Left ventricle myocardium inferior (tissue), 1 donor: ENCODE results near the gene APIP. TPM values are rescaled to one million over a fixed set of nuclear protein-coding genes. Genes with fewer than 3 reads are reported as not detected.

ENCODE experiments used
- DNase-seq: peaks from one replicate; pipeline ENCODE4 v3.0.0-alpha.2; 2020
- H3K27ac ChIP-seq: fragments of 200-600 bp; replicated peaks from 2 replicates; pipeline ENCODE4 v1.8.0; 2021
- H3K27me3 ChIP-seq: fragments of 200-600 bp; 2 replicates; pipeline ENCODE4 v1.8.0; 2021; ENCODE audit warnings: low read depth
- H3K36me3 ChIP-seq: fragments of 200-600 bp; 2 replicates; pipeline ENCODE4 v1.8.0; 2021
- H3K4me1 ChIP-seq: fragments of 200-600 bp; 2 replicates; pipeline ENCODE4 v1.8.0; 2021
- H3K4me3 ChIP-seq: fragments of 200-600 bp; 2 replicates; pipeline ENCODE4 v1.8.0; 2021; ENCODE audit warnings: mild to moderate bottlenecking, moderate library complexity
- H3K9me3 ChIP-seq: fragments of 200-600 bp; replicated peaks from 2 replicates; pipeline ENCODE4 v1.8.0; 2021
- intact Hi-C: fragments of 100-400 bp; cut with micrococcal nuclease; formaldehyde crosslinking; loops from one replicate; pipeline ENCODE4 v1.11.0; 2022
- long read RNA-seq: library from polyadenylated mRNA; unstranded; transcript quantifications from one replicate; pipeline ENCODE4 v2.0.0, GENCODE V29; 2021
- total RNA-seq: library from RNA; stranded (reverse); fragmentation: NEBNext Ultra II Directional; extraction: Animal tissue kit (Norgen Biotek cat#: 25700); gene quantifications from one replicate; pipeline ENCODE4 v1.2.1, GENCODE V29; 2021
- TF ChIP-seq, protein P1 (sequence below): fragments of 200-600 bp; IDR thresholded peaks from 2 replicates; pipeline ENCODE4 v1.8.0; 2021; ENCODE audit warnings: antibody characterized with exemption, mild to moderate bottlenecking, borderline replicate concordance
- donor health status: DM: no; HTN: yes; CAD: no; lungs with severe emphysema.

The APIP gene, protein sequence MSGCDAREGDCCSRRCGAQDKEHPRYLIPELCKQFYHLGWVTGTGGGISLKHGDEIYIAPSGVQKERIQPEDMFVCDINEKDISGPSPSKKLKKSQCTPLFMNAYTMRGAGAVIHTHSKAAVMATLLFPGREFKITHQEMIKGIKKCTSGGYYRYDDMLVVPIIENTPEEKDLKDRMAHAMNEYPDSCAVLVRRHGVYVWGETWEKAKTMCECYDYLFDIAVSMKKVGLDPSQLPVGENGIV
- total RNA-seq, result 24.3 TPM
- long read RNA-seq, transcript APIP-201 (7 exons, 1,366 nt), result major isoform, 13 of 18 reads
- long read RNA-seq, partial matches to known transcripts, result 0 of 18 reads
- long read RNA-seq, other reads (novel, unspliced or antisense), result 2 of 18 reads

- Histone ChIP-seq H3K27ac (peak within 1 kb of the TSS; percentile 98), H3K4me1 (peaks cover 51% of the 10 kb centered on the region), H3K4me3 (peak within 1 kb of the TSS; percentile 91), H3K36me3 (no peaks in the 10 kb centered on the region), H3K9me3 (no peaks in the 10 kb centered on the region), H3K27me3 (no peaks in the 10 kb centered on the region)
- TF ChIP-seq, protein P1, sequence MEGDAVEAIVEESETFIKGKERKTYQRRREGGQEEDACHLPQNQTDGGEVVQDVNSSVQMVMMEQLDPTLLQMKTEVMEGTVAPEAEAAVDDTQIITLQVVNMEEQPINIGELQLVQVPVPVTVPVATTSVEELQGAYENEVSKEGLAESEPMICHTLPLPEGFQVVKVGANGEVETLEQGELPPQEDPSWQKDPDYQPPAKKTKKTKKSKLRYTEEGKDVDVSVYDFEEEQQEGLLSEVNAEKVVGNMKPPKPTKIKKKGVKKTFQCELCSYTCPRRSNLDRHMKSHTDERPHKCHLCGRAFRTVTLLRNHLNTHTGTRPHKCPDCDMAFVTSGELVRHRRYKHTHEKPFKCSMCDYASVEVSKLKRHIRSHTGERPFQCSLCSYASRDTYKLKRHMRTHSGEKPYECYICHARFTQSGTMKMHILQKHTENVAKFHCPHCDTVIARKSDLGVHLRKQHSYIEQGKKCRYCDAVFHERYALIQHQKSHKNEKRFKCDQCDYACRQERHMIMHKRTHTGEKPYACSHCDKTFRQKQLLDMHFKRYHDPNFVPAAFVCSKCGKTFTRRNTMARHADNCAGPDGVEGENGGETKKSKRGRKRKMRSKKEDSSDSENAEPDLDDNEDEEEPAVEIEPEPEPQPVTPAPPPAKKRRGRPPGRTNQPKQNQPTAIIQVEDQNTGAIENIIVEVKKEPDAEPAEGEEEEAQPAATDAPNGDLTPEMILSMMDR, result no peak
- intact Hi-C loops, result no loop called here
- DNase-seq, result peak; percentile 98
These were observed at the start of gene APIP, which contains the start of gene PDHX for GRCh38 chr11:34916015-34916842. Gene APIP, minus strand, starts transcription at chr11:34916379. Its CDS starts 95 bp downstream, at chr11:34916284. Gene PDHX, plus strand, starts transcription at chr11:34916618. Its CDS starts 38 bp downstream, at chr11:34916656.

GRCh38 chr11:34964610-34965331, 48.6 kb upstream of the APIP start:
- H3K36me3 ChIP-seq, result peaks cover 23% of the 10 kb centered on the region
- intact Hi-C loops, result no loop called here
- H3K4me3 ChIP-seq, result no peak overlapping the region
- H3K9me3 ChIP-seq, result no peaks in the 10 kb centered on the region
- H3K27me3 ChIP-seq, result no peaks in the 10 kb centered on the region
- no peak overlapping the region for H3K27ac ChIP-seq
- DNase-seq, result no peak
- peaks cover 30% of the 10 kb centered on the region for H3K4me1 ChIP-seq
- TF ChIP-seq, protein P1, result no peak

DNA sequence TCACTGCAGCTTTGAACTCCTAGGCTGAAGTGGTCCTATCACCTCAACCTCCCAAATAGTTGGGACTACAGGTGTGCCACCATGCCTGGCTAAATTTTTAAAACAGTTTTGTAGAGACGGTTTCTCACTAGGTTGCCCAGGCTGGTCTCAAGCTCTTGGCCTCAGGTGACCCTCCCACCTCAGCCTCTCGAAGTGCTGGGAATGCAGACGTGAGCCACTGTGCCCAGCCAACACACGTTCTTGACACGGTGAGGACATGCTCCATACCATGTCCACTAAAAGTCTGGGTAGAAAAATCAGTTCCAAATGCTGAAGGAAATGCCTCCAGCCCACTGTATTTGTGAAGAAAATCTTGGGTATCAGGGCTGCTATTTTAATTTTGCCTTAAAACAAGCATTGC, 47.2 kb upstream of the APIP start:
- peaks cover 32% of the 10 kb centered on the region for H3K4me1 ChIP-seq
- intact Hi-C loops, result no loop called here

GRCh38 chr11:34962034-34962433, 45.9 kb upstream of the APIP start:
- intact Hi-C loops, result no loop called here
- TF ChIP-seq, protein P1, result no peak
- no peaks in the 10 kb centered on the region for H3K9me3 ChIP-seq
- H3K4me3 ChIP-seq, result no peak overlapping the region
- H3K27ac ChIP-seq, result no peak overlapping the region
- peaks cover 20% of the 10 kb centered on the region for H3K36me3 ChIP-seq
- H3K27me3 ChIP-seq, result no peaks in the 10 kb centered on the region
- H3K4me1 ChIP-seq, result peaks cover 32% of the 10 kb centered on the region
- DNase-seq, result no peak

More for the DNA sequence above, 47.2 kb upstream of the APIP start:
- no peak for DNase-seq
- no peaks in the 10 kb centered on the region for H3K27me3 ChIP-seq
- no peak overlapping the region for H3K4me3 ChIP-seq
- H3K27ac ChIP-seq, result no peak overlapping the region
- TF ChIP-seq, protein P1, result no peak
- peaks cover 19% of the 10 kb centered on the region for H3K36me3 ChIP-seq
- H3K9me3 ChIP-seq, result no peaks in the 10 kb centered on the region

DNA sequence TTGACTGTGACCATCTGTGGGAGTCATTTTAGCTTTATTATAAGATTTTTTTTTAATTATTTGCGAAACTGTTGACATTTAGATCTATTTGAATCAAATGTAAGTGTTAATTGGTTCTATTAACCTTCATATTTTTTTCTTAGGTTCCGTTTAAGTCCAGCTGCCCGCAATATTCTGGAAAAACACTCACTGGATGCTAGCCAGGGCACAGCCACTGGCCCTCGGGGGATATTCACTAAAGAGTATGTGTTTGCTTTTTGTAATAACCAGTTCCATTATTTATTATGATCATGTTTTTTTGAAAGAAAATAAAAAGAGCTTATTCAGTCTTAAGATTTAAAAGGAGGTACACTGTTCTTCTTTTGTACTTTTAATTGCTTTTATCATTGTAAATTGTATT, 44.1 kb upstream of the APIP start:
- DNase-seq, result peak; percentile 26
- Histone ChIP-seq H3K27me3 (no peaks in the 10 kb centered on the region), H3K4me3 (no peak overlapping the region), H3K27ac (no peak overlapping the region), H3K4me1 (peaks cover 34% of the 10 kb centered on the region), H3K36me3 (peaks cover 11% of the 10 kb centered on the region), H3K9me3 (no peaks in the 10 kb centered on the region)
- intact Hi-C loops, result no loop called here
- TF ChIP-seq, protein P1, result no peak
